Ishikawa (cell line): ENCODE results near the gene HSCB.

Experiments used
- CEBPB ChIP-seq: IDR thresholded peaks from 2 replicates; pipeline ENCODE4 v1.6.1; 2012
- CREB1 ChIP-seq: IDR thresholded peaks from 2 replicates; pipeline ENCODE4 v1.6.1; 2012; ENCODE audit warnings: low read depth
- EGR1 ChIP-seq: IDR thresholded peaks from 2 replicates; pipeline ENCODE4 v1.6.1; 2012
- EP300 ChIP-seq: IDR thresholded peaks from 2 replicates; pipeline ENCODE4 v1.6.1; 2012; ENCODE audit warnings: borderline replicate concordance
- FOXM1 ChIP-seq: IDR thresholded peaks from 2 replicates; pipeline ENCODE4 v1.6.1; 2012; ENCODE audit warnings: low read depth, borderline replicate concordance
- NFIC ChIP-seq: IDR thresholded peaks from 2 replicates; pipeline ENCODE4 v1.6.1; 2012
- RAD21 ChIP-seq: IDR thresholded peaks from 2 replicates; pipeline ENCODE4 v1.6.1; 2012; ENCODE audit warnings: low read depth
- TAF1 ChIP-seq: IDR thresholded peaks from 2 replicates; pipeline ENCODE4 v1.6.1; 2012; ENCODE audit warnings: low read depth, mild to moderate bottlenecking
- TCF12 ChIP-seq: IDR thresholded peaks from 2 replicates; pipeline ENCODE4 v1.6.1; 2012; ENCODE audit warnings: low read depth
- TEAD4 ChIP-seq: IDR thresholded peaks from 2 replicates; pipeline ENCODE4 v1.6.1; 2012
- YY1 ChIP-seq: IDR thresholded peaks from 2 replicates; pipeline ENCODE4 v1.6.1; 2012; ENCODE audit warnings: low read depth
- ZBTB7A ChIP-seq: IDR thresholded peaks from 2 replicates; pipeline ENCODE4 v1.6.1; 2012; ENCODE audit warnings: low read depth
- TF ChIP-seq, protein P1 (sequence below): IDR thresholded peaks from 2 replicates; pipeline ENCODE4 v1.6.1; 2012; ENCODE audit warnings: low read depth, mild to moderate bottlenecking
- TF ChIP-seq, protein P2 (sequence below): IDR thresholded peaks from 2 replicates; pipeline ENCODE4 v1.6.1; 2012
- TF ChIP-seq, protein P3 (sequence below): IDR thresholded peaks from 2 replicates; pipeline ENCODE4 v1.6.1; 2012

HSCB gene

DNA sequence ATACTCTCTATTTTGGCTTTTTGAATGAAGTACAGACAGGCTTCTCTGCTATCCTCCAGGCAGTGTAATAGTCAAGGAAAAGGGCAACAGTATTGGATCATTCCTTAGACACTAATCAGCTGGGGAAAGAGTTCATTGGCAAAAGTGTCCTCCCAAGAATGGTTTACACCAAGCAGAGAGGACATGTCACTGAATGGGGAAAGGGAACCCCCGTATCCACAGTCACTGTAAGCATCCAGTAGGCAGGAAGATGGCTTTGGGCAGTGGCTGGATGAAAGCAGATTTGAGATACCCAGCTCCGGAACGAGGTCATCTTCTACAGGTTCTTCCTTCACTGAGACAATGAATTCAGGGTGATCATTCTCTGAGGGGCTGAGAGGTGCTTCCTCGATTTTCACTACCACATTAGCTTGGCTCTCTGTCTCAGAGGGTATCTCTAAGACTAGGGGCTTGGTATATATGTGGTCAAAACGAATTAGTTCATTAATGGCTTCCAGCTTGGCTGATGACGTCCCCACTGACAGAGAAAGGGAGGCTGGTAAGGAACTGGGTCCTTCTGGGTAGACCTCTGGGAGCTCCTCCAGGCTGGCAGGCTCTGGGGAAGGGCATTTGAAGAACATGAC lies 53.3 kb downstream of the HSCB start:
- TF ChIP-seq ZBTB7A: no peak
- no peak for TF ChIP-seq EP300
- no peak for TF ChIP-seq FOXM1
- TF ChIP-seq TAF1: no peak
- no peak for TF ChIP-seq NFIC
- TF ChIP-seq CEBPB: no peak
- TF ChIP-seq, protein P1, sequence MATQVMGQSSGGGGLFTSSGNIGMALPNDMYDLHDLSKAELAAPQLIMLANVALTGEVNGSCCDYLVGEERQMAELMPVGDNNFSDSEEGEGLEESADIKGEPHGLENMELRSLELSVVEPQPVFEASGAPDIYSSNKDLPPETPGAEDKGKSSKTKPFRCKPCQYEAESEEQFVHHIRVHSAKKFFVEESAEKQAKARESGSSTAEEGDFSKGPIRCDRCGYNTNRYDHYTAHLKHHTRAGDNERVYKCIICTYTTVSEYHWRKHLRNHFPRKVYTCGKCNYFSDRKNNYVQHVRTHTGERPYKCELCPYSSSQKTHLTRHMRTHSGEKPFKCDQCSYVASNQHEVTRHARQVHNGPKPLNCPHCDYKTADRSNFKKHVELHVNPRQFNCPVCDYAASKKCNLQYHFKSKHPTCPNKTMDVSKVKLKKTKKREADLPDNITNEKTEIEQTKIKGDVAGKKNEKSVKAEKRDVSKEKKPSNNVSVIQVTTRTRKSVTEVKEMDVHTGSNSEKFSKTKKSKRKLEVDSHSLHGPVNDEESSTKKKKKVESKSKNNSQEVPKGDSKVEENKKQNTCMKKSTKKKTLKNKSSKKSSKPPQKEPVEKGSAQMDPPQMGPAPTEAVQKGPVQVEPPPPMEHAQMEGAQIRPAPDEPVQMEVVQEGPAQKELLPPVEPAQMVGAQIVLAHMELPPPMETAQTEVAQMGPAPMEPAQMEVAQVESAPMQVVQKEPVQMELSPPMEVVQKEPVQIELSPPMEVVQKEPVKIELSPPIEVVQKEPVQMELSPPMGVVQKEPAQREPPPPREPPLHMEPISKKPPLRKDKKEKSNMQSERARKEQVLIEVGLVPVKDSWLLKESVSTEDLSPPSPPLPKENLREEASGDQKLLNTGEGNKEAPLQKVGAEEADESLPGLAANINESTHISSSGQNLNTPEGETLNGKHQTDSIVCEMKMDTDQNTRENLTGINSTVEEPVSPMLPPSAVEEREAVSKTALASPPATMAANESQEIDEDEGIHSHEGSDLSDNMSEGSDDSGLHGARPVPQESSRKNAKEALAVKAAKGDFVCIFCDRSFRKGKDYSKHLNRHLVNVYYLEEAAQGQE: no peak
- TF ChIP-seq YY1: no peak
- TF ChIP-seq, protein P2, sequence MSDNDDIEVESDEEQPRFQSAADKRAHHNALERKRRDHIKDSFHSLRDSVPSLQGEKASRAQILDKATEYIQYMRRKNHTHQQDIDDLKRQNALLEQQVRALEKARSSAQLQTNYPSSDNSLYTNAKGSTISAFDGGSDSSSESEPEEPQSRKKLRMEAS: no peak
- no peak for TF ChIP-seq TEAD4
- no peak for TF ChIP-seq EGR1
- no peak for TF ChIP-seq TCF12
- TF ChIP-seq, protein P3, sequence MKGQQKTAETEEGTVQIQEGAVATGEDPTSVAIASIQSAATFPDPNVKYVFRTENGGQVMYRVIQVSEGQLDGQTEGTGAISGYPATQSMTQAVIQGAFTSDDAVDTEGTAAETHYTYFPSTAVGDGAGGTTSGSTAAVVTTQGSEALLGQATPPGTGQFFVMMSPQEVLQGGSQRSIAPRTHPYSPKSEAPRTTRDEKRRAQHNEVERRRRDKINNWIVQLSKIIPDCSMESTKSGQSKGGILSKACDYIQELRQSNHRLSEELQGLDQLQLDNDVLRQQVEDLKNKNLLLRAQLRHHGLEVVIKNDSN: no peak

DNA sequence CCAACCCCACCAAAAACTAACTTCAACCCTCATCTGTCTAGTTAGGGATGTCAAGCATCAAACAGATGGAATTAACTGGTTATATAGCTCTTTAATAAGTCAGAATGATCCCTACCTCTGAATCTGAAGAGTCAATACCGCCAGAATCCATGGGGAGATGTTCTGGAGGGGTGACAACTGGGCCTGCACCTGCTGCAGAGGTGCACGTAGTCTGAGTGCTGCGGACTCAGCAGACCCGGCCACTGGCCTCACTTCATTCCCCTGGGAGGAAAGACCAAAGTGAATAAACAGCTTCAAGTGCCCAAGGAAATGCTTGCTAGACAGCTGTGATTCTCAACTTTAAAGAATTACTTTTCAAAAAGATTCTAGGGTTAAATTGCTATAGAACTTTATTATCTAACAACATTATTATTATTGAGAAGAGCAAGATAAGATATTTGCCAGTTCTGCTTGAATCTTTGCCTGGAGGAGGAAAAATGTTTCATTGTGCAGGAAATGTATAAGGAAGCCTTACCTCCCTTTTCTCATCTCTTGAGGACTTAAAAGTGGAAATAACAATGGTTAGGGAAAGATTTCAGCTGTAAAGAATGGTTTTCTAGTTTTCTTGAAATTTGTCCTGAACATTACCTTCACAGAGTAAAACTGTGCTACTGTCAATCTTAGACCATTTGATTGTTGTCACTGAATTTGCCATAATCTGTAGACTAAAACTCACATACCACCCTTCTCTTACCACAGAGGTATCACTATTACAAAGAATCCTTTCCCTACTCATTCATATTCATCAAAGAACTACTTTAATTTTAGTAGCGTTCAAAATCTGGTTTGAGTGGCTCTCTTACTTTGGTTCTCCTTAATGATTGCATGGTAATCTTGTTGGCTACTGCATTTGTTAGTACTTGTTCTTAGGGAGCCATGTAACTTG lies 54.4 kb downstream of the HSCB start:
- TF ChIP-seq EGR1 (no peak), ZBTB7A (no peak), NFIC (no peak), TEAD4 (no peak), CREB1 (no peak), YY1 (no peak), CEBPB (no peak), FOXM1 (no peak), TCF12 (no peak), EP300 (no peak), TAF1 (no peak), RAD21 (no peak)
- TF ChIP-seq, protein P1: no peak
- TF ChIP-seq, protein P2: no peak
- TF ChIP-seq, protein P3: no peak

DNA sequence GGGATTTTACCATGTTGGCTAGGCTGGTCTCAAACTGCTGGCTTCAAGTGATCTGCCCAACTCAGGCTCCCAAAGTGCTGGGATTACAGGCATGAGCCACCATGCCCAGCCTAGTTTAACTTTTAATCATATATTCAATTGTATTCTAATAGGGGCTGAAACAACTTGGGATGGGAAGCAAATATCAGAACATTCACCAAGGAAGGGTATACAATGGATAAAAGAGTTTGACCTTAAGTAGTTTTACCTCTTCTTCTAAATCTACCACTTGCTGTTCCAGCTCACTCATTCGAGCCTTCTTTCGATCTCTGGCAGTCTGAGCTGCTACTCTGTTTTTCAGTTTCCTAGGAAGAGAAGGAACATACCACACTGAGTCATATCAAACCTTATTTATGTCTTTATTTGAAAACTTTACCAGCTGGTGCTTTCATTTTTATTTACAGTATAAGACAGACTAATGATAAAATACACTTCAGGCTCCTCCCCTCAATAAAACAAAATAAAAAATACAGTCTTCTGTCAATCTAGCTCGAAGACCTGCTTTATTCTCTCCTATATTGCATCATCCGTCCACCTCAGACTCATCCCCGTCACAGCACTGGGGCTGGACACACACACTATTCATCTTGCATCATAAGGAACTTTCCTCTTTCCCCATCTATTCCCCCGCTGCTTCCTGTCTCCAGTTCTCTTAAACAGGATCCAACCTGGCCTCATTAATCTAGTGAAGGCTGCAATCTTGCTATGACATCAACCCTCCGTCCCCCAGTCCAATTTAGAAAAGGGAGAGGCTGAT lies 57.2 kb downstream of the HSCB start:
- TF ChIP-seq YY1: no peak
- TF ChIP-seq, protein P1: no peak
- peak; percentile 65; the same call in 1 of the 2 replicates for TF ChIP-seq CEBPB
- TF ChIP-seq CREB1: no peak
